NCI-H2081 (cell line): ENCODE data around the gene CCDC73.
"Not testable (repeated sequence)": the region's sequence is repeated elsewhere in the genome, so short reads cannot be mapped to it uniquely, and the experiment has no call there.

ENCODE experiments used
- DNase-seq, 2 experiments: peaks; one replicate each; lab custom pipeline; 2025; lab: John Stamatoyannopoulos, UW

Gene CCDC73

DNA sequence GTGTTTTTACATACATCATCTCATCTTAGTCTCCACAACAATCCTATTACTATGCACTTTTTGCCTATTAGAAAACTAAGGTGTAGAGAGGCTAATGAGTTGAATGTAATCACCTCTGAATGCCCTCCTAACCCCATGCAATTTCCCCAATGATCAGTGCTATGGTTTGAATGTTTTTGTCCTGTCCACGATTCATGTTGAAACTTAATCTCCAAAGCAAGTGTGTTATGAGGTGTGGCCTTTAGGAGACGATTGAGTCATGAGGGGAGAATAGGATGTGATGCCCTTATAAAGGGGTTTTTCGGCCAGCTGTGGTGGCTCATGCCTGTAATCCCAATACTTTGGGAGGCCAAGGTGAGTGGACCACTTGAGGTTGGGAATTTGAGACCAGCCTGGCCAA, 2.0 kb upstream of the CCDC73 start:
- DNase-seq, result no peak

DNA sequence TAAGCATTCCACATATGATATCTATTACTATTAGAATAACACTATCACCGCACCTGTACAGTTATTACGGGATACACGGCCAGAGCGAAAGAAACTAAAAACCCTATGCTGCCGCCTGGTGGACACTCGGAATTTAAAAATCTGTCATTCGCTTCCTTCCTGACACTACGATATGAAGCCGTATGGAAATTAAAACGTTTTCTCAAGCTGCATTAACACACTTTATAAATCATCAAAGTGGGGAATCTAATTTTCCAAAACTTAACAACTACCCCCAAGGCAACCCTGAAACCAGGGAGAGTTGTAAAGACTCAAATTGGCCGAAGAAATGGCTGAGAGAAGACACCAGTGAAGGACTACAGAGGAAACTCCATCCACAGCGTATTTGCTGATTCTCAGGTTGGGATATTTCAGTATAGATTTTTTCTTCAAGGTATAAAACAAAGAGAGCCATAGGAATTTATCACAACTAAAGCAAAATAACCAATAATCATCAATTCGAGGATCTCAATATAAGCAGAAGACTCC, 1.4 kb downstream of the CCDC73 start:
- peak; percentile 47 to 63 for DNase-seq

DNA sequence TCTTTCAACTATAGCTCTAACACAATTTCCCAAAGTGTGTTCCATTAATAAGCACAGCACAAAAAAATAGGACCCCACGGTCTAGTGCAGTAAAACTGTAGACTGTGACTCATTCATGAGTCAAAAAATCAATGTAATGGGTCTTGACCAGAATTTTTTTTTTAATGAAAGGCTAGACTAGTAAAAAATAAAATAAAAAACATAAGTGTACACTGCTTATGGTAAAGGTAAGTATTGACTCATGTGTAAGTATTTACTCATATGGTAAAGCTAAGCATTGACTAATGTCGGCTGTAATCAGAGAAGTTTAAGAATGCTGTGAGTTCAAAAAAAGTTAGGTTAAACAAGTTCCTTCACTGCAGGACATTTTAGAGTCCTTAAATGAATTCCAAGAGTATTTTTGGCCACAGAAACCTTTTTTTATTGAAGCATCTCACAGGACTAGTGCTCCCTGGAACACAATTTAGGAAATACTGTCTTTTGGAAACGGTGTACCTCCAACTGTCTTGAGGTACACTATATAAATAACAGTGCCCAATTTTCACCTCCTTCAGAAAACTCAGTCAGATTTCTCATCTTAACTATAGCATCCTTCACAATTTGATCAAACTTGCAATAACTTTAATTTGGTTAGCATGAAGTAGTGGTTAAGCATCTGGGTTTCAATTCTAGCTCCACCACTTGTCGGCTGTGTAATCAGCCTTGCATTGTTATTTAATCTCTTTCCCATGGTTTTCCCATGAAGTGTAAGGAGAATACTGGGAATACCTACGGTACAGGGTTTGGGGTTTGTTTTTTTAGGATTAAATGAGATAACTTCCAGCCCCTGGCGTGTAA, 2.1 kb downstream of the CCDC73 start:
- DNase-seq, result no peak

DNA sequence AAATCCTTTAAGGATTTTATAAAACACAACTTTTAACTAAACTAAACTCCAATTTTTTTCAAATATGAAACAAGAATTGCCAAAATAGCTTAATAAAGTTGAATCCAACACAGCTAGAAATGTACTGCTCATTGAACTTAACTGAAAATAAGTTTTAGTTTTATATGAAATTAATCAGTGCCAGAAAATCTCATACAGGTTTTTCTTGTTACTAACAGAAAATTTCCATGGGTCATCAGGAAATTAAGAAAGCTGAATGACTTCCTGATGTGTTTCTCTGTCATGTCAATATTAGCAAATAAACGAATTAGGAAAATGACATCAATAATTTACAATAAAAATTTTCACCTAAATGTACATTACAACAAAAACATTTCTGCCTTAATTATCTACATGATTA, 3.5 kb downstream of the CCDC73 start:
- no peak for DNase-seq

DNA sequence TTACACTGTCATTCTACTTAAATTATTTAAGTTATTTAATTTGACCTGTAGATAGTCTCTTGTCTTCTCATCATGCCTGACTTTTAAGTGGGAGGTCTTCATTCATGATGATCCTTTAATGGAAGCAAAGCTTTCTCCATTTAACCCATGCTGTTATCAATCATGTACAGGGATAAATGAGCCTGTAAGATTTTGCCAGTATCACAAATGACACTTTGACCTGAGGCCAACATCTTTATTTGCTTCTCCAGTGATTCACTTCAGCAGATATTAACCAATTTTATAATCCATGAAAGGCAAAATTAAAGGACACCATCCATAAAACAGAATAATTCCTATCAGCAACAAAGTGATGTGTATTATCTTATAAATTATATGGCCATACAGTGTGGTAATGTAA, 7.7 kb downstream of the CCDC73 start:
- peak in 1 of 2 experiments; percentile 28 for DNase-seq

DNA sequence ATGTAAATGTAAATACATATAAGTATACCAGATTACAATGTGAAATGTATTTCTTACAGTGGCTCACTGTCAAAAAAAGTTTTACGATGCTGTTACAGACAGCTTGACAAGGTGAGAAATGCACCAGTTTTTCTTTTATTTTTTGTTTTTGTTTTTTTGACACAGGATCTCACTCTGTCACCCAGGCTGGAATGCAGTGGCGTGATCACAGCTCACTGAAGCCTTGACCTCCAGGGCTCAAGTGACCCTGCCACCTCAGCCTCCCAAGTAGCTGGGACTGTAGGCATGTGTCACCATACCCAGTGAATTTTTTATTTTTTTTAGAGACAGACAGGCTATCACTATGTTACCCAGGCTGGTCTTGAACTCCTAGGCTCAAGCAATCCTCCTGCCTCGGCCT, 9.2 kb downstream of the CCDC73 start:
- no peak for DNase-seq

DNA sequence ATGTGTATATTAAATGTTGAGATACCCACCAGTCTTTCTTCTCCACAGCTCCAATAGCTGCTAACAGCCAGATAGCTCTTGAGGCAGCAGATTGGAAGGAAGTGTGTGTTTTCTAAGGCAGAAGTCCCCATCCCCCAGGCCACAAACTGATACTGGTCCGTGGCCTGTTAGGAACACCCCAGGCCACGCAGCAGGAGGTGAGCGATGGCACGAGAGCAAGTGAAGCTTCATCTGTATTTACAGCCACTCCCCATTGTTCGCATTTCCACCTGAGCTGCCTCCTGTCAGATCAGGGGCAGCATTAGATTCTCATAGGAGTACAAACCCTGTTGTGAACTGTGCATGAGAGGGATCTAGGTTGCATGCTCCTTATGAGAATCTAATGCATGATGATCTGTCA, 12.7 kb downstream of the CCDC73 start:
- no peak for DNase-seq

DNA sequence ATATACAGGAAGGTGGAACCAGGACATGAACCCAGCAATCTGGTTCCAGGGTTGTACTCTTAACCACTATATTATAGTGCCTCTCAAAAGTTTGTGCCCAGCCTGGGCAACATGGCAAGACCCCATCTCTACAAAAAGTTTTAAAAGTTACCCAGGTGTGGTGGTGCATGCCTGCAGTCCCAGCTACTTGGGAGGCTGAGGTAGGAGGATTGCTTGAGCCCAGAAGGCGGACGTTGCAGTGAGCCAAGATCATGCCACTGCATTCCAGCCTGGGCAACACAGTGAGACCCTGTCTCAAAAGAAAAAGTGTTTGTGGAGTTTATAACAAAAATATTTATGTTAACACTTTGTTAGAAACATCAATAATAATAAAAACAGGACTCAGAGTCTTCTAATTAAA, 13.6 kb downstream of the CCDC73 start:
- DNase-seq, result not testable (repeated sequence)

DNA sequence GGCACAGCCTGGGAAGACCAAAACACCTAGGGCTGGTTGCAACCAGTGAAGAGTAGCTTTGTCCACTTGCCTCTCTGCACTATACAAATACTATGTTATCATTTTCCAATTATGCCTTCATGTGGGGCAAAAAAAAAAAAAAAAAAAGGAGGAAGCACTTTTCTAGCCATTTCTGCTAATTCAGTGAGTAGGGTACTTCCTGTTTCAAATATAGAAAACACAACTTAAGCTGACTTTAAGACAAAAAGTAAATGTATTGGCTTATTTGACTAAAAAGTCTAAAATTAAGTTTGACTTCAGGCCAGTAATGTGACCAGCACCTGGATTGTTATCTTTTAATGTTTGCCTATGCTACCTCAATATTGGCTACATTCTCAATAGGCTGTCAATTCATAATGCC, 15.3 kb downstream of the CCDC73 start:
- DNase-seq, result no peak

DNA sequence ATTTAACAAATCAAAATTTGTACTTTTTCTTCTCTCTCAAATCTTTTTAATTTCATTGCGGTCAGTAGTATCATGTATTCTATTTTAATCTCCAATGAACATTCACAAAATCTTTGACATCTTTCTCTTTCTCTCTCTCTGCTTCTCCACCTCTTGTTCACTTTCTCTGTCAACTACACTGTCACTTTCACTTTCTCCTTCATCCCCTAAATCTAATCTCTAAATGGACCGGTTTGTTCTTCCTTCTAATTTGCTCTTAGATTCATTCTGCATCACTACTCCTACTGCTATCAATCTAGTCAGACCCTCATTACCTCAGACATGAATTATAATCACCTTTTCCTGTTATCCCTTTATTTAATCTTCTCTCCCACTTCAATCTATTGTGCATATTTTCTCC, 18.6 kb downstream of the CCDC73 start:
- DNase-seq, result no peak

DNA sequence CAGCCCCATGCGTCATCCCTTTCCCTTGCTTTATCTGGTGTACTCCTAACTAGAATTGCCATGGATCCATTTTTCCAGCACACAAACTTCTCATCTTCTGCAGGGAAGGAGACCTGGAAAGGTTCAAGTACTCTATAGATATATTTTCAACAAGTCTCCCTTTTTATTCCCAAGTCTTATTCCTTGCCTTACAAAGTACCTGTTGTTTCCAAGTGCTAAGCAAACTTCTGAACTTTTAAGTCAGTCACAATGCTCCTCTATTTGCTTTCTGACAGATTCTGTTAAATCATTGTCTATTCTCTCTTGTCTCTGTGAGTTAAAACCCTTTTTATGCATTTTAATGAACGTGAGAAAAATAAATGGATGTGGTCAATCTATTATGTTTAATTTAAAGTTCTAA, 20.4 kb downstream of the CCDC73 start:
- no peak for DNase-seq

DNA sequence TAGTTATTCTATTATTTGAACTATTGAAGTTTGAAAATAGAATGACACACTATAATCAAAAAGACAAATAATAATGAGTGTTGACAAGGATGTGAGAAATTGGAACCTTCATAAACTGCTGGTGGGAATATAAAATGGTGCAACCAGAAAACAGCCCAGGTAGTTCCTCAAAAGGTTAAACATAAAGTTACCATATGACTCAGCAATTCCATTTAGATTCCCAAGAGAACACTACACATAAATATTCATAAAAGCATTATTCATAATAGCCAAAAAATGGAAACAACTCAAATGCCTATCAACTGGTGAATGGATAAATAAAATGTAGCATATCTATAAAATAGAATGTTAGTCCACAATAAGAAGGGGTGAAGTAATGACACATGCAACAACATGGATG, 21.7 kb downstream of the CCDC73 start:
- no peak for DNase-seq

DNA sequence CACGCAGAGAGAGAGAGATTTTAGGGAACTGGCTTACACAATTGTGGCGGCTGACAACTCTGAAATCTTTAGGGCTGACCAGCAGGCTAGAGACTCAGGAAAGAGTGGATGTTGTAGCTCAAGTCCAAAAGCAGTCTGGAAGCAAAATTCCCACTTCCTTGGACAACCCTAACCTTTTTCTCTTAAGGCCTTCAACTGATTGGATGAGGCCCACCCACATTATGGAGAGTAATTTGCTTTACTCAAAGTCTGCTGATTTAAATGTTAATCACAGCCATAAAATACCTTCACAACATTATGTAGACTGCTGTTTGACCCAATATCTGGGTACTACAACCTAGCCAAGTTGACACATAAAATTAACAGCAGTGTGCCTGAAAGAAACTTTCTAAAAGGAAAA, 32.7 kb downstream of the CCDC73 start:
- not testable (repeated sequence) for DNase-seq

DNA sequence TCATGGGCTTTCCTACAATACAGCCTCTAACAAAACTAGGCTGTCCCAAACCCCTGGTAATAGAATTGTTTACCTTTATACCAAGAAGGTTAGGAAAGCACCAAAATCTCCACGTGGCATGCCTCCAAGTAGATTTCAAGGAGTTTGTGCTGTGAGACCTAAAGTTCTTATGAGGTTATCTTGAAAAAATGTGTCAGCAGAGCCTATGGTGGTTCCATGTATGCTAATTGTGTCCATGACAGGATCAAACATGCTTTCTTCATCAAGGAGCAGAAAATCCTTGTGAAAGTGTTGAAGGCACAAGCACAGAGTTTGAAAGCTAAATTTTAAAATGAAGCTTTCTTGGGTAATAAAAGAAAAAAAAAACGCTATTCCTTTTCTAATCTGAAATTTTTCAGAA, 36.2 kb downstream of the CCDC73 start:
- no peak for DNase-seq

DNA sequence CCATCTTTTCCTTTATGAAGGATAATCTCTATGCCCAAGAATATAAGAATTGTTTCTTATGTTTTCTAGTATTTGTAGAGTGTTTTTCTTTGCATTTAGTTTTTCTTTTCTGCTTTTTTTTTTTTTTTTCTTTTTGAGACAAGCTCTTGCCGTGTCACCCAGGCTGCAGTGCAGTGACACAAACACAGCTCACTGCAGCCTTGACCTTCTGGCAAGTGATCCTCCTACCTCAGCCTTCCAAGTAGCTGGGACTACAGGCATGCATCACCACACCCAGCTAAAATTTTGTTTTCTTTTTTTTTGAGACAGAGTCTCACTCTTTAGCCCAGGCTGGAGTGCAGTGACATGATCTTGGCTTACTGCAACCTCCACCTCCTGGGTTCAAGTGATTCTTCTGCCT, 41.3 kb downstream of the CCDC73 start:
- DNase-seq, result not testable (repeated sequence)

DNA sequence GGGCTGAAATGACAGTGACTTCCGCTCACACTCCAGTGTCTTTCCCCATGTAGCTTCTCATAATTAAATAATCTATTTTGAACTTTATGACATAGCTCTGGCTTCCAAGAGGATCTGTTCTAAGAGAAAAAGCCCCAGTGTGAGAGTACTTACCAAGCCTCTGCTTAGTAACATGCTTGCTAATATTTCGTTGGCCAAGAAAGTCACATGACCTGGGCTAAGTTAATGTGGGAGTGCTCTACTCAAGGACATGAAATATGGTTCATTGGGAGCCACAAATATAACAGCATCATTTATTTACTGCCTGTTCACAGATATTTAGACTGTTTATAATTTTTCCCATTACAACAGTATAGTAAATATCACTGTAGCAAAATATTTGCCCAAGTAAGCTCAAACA, 42.5 kb downstream of the CCDC73 start:
- DNase-seq, result no peak

DNA sequence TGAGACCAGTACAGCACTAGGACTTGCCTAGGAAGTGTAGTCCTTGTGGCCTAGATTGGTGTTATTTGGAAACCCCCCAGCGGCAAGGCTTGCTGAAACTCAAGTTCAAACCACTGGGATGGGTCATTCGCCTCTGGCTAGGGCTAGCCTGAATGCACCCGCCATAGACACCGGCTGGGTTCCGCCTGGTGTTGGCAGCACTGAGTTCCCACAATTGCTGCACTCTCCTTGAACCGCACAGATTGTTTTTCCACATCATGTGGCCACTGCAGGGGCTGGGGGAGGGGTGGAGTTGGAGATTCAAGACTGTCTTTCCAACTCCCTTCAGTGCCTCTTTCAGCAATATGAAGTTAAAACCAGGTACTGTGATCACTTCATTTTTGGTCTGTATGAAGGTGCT, 43.1 kb downstream of the CCDC73 start:
- DNase-seq, result no peak

DNA sequence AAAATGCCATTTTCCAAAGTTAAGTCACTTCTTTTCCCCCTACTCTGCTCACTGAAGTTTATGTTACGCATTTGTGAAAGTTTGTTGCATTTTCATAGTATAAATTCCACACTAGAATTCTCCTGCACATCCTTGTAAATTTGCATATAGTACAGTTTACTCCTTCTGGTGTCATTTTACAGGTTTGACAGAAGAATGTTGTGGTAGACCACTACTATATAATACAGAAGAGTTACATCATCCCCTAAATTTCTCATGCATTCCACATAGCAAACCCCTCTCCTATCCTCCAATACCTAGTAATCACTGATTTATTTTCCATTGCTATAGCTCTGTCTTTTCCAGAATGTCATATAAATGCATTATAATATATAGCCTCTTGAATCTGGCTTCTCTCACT, 64.5 kb downstream of the CCDC73 start:
- DNase-seq, result no peak

DNA sequence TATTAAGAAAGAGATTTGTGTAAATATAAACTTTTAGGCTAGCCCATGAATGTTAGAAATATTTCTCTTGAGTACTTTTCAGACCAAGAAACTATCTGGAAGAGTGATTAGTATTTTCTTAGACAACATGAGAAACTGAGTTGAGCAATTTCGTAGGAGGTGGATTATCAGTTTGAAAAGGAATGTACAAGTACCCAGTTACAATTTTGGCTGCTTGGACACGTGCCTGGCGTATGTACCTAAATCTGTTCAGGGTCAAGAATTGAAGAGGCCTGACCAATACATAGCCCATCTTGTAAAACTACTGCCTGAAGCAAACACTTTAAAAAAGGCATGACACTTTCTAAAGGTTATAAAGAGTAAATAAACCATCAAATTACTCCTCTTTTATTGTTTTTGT, 71.1 kb downstream of the CCDC73 start:
- DNase-seq, result no peak

DNA sequence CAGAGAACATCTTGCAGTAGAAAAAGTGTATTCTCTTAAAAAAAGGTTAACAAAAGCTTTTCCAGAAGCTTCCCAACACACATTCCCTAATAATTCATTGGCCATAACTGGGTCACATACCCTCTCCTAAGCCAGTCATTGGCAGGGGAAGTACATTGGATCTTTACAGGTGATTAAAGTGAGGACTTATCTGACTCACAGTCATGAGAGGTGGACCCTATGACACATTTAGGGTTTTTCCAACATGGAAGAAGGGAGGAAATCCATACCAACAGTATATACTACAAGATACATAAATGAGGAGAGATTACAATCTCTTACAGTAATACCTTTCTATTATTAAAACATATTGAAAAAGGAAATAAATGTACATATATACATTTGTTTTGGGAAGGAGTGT, 72.2 kb downstream of the CCDC73 start:
- no peak for DNase-seq

DNA sequence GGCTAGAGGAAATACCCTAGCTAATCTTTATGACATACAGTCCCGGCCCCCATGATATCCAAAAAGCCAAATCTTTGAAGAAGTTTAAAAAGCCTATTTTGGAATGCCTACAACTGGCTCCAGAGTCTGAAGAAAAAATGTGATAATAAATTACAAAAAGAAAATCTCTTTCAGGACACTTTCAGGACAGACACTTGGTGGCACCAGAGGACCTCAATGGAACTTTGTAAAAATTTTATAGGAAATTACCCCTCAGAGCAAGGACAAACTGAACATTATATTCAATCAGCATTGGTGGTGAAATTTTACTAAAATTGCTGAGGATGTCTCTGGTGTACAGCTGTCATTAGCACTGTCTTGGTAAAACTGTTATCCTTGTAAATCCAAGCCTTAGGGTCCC, 81.0 kb downstream of the CCDC73 start:
- no peak for DNase-seq

DNA sequence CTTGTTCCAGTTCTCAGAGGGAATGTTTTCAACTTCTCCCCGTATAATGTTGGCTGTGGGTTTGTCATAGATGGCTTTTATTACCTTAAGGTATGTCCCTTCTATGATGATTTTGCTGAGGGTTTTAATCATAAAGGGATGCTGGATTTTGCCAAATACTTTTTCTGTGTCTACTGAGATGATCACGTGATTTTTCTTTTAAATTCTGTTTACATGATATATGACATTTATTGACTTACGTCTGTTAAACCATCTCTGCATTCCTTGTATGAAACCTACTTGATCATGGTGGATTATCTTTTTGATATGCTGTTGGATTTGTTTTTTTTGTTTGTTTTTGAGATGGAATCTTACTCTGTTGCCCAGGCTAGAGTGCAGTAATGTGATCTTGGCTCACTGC, 85.5 kb downstream of the CCDC73 start:
- DNase-seq, result not testable (repeated sequence)

DNA sequence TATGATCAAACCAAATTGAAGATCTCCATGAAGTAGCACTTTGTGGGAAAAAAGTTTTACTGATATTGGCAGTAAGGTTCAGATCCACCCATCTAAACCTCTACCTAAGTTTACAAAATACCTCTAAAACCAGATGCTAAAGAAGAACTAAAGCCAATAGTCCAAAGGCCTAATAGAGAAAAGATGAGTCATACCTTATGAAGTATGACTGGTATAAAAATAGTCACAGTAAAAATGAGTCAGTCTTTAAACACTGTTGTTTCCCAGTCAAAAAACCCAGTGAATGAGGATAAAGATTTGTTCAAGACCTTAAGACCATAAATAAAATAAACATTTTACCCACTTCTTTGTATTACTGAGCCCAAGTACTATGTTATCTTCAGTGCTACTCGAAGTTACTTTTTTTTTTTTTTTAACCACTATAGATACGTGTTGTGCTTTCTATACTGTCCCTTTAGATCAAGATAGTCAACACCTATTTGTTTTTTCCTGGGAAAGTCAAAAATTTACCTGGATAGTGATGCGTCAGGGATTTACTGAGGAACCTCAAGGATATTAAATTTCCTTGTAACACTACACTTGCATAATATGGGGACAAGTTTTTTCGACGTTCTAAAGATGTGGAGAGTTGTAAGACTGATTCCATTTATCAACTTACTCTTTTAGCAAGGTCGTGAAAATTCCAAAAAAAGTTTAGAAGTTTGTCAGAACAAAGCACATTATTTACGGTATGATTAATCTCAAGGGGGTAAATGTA, 87.3 kb downstream of the CCDC73 start:
- no peak for DNase-seq
